ENCODE data around the gene ALK. TPM values are rescaled to one million over a fixed set of nuclear protein-coding genes. Genes with fewer than 3 reads are reported as not detected.

The ALK gene
- polyA plus RNA-seq, 3 donors: not detected

DNA sequence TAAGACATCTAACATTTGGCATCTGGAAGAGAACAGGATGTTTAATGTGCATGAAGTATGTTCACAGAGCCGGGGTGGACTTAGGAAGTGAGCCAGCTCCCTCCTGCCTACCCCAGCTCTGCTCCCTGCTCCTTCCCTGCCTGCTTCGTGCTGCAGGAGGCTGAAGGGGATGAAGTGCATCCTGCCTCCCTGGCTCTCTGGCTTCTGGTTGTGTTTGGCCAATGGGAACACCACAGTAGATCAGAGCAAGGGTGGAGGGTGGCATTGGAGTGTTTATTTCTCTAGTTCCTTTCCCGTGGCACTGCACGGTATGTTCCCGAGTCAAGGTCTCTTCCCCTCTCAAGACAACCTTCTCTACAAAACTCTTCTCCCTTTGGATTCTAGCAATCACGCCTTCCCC, 426.3 kb downstream of the ALK start:
- WGBS (ENCODE audit: insufficient coverage): no CpG with 5 or more reads among the region's 6 CpGs
- Histone ChIP-seq H3K4me2 (replicated peaks; ENCODE audit: extremely low read depth, low read length, poor library complexity, severe bottlenecking) (peak overlapping the region; percentile 16), H3K4me1 (ENCODE audit: control insufficient read depth in 1 of 2, insufficient read depth in 2 of 2, low read length in 2 of 2) (peaks cover 7 to 11% of the 10 kb centered on the region in 2 donors), H3K79me2 (ENCODE audit: insufficient read depth, low read length) (no peaks in the 10 kb centered on the region), H3K27me3 (ENCODE audit: control insufficient read depth in 2 of 2, insufficient read depth in 2 of 2, low read length in 2 of 2) (no peaks in the 10 kb centered on the region), H3K9ac (ENCODE audit: insufficient read depth, low read length, poor library complexity, severe bottlenecking) (no peak overlapping the region), H2AFZ (ENCODE audit: insufficient read depth, low read depth, low read length, poor library complexity, severe bottlenecking) (no peak overlapping the region), H3K4me3 (replicated peaks in 1 of 3; ENCODE audit: low read depth in 2 of 3, low read length in 3 of 3) (no peak overlapping the region), H3K9me3 (replicated peaks in 1 of 2; ENCODE audit: control insufficient read depth in 1 of 2, insufficient read depth in 1 of 2, low read length in 2 of 2) (no peaks in the 10 kb centered on the region), H4K20me1 (ENCODE audit: insufficient read depth, low read length) (no peaks in the 10 kb centered on the region), H3K36me3 (replicated peaks in 1 of 2; ENCODE audit: control insufficient read depth in 1 of 2, insufficient read depth in 2 of 2, low read length in 2 of 2) (no peaks in the 10 kb centered on the region), H3K27ac (ENCODE audit: low read depth in 1 of 2, low read length in 2 of 2) (no peak overlapping the region)
- peaks cover 0 to 5% (median 0%) of the 10 kb centered on the region in 7 donors for H3K9me3 Mint-ChIP-seq
- H3K27me3 Mint-ChIP-seq (ENCODE audit: low read depth in 3 of 3): peaks cover 0 to 3% (median 2%) of the 10 kb centered on the region in 3 donors
- H3K4me1 Mint-ChIP-seq: peaks cover 12% of the 10 kb centered on the region
- peak overlapping the region in 1 of 2 donors; percentile 61 for H3K4me3 Mint-ChIP-seq
- H3K27ac Mint-ChIP-seq: no peak overlapping the region
- no peak for DNase-seq
- no peaks in the 10 kb centered on the region for H3K36me3 Mint-ChIP-seq
- TF ChIP-seq, protein P1, sequence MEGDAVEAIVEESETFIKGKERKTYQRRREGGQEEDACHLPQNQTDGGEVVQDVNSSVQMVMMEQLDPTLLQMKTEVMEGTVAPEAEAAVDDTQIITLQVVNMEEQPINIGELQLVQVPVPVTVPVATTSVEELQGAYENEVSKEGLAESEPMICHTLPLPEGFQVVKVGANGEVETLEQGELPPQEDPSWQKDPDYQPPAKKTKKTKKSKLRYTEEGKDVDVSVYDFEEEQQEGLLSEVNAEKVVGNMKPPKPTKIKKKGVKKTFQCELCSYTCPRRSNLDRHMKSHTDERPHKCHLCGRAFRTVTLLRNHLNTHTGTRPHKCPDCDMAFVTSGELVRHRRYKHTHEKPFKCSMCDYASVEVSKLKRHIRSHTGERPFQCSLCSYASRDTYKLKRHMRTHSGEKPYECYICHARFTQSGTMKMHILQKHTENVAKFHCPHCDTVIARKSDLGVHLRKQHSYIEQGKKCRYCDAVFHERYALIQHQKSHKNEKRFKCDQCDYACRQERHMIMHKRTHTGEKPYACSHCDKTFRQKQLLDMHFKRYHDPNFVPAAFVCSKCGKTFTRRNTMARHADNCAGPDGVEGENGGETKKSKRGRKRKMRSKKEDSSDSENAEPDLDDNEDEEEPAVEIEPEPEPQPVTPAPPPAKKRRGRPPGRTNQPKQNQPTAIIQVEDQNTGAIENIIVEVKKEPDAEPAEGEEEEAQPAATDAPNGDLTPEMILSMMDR (IDR thresholded peaks at IDR 0.05): no peak
- intact Hi-C loops (cut with micrococcal nuclease): no loop called here

DNA sequence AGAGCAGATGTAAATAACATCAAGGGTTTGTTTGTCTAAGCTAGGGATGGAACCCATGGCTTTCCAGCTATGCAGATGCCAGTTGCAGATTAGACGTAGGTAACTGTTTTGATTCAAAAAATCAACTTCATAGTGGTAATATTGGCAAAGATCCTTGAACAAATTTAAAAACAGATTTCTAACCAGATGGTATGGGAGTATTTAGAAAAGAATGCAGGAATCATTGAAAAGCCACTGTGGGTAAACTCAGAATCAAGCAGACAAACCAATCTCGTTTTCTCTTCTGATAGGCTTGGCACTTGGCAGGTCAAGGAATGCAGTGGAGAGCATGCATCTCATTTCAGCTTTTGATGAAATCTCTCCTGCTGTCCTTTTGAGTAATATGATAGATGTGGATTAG, 428.7 kb downstream of the ALK start:
- no peaks in the 10 kb centered on the region for H3K27me3 ChIP-seq (ENCODE audit: control insufficient read depth in 2 of 2, insufficient read depth in 2 of 2, low read length in 2 of 2)
- no peak overlapping the region for H3K4me2 ChIP-seq (replicated peaks; ENCODE audit: extremely low read depth, low read length, poor library complexity, severe bottlenecking)
- peaks cover 7 to 11% of the 10 kb centered on the region in 2 donors for H3K4me1 ChIP-seq (ENCODE audit: control insufficient read depth in 1 of 2, insufficient read depth in 2 of 2, low read length in 2 of 2)
- Mint-ChIP-seq H3K9me3 (peaks cover 0 to 2% (median 0%) of the 10 kb centered on the region in 7 donors), H3K4me1 (peaks cover 12% of the 10 kb centered on the region), H3K27me3 (ENCODE audit: low read depth in 3 of 3) (peaks cover 1 to 3% (median 2%) of the 10 kb centered on the region in 3 donors), H3K27ac (peak overlapping the region in 1 of 7 donors; percentile 12), H3K4me3 (no peak overlapping the region), H3K36me3 (no peaks in the 10 kb centered on the region)
- no peaks in the 10 kb centered on the region for H4K20me1 ChIP-seq (ENCODE audit: insufficient read depth, low read length)
- no peaks in the 10 kb centered on the region for H3K79me2 ChIP-seq (ENCODE audit: insufficient read depth, low read length)
- no peak overlapping the region for H3K4me3 ChIP-seq (replicated peaks in 1 of 3; ENCODE audit: low read depth in 2 of 3, low read length in 3 of 3)
- TF ChIP-seq, protein P1 (IDR thresholded peaks at IDR 0.05): no peak
- no peak overlapping the region for H2AFZ ChIP-seq (ENCODE audit: insufficient read depth, low read depth, low read length, poor library complexity, severe bottlenecking)
- H3K9ac ChIP-seq (ENCODE audit: insufficient read depth, low read length, poor library complexity, severe bottlenecking): no peak overlapping the region
- no peak overlapping the region for H3K27ac ChIP-seq (ENCODE audit: low read depth in 1 of 2, low read length in 2 of 2)
- H3K36me3 ChIP-seq (replicated peaks in 1 of 2; ENCODE audit: control insufficient read depth in 1 of 2, insufficient read depth in 2 of 2, low read length in 2 of 2): no peaks in the 10 kb centered on the region
- WGBS (ENCODE audit: insufficient coverage): no CpG with 5 or more reads among the region's 2 CpGs
- no peaks in the 10 kb centered on the region for H3K9me3 ChIP-seq (replicated peaks in 1 of 2; ENCODE audit: control insufficient read depth in 1 of 2, insufficient read depth in 1 of 2, low read length in 2 of 2)
- intact Hi-C loops (cut with micrococcal nuclease): no loop called here
- DNase-seq: no peak

Data from CD14-positive monocyte (primary cell).